HCT116 (cell line): ENCODE data around the gene GPC1. TPM values are rescaled to one million over a fixed set of nuclear protein-coding genes. Genes with fewer than 3 reads are reported as not detected.

ENCODE experiments used
- ATAC-seq: fragments of 200-7000 bp; cut with Tn5 transposase; 2 replicates; pipeline ENCODE4 v1.9.1; 2020; ENCODE audit warnings: mild to moderate bottlenecking, moderate library complexity
- BruUV-seq: library from RNA; stranded (reverse); fragments of 400-500 nt; replicated peaks from 2 replicates; lab custom pipeline; 2021; lab: Mats Ljungman, UMichigan
- CTCF ChIA-PET: fragments of 300-600 bp; sonication (Branson Sonifier 250); formaldehyde crosslinking; loops from one replicate; lab custom pipeline; 2021; ENCODE audit warnings: antibody characterized with exemption; lab: Charles Lee
- POLR2A ChIA-PET: fragments of 300-600, 350-600 bp; sonication (Branson Sonifier 250); formaldehyde crosslinking; loops from one replicate; lab custom pipeline; 2021; ENCODE audit warnings: antibody characterized with exemption; lab: Charles Lee
- RAD21 ChIA-PET, 2 experiments: fragments of 300-600 bp; sonication (Branson Sonifier 250); formaldehyde crosslinking; loops; one replicate each; lab custom pipeline; 2023; ENCODE audit warnings: low total read pairs in 2 of 2; ENCODE audit not compliant: uncharacterized antibody in 2 of 2, unreplicated experiment in 2 of 2, low non-redundant PET in 1 of 2; lab: Charles Lee
- DNase-seq: peaks from one replicate; pipeline ENCODE4 v3.0.0-alpha.2; 2010; ENCODE audit warnings: low read depth, low spot score
- H2AFZ ChIP-seq: fragments of 200-600 bp; shearing (Covaris generic), sonication (generic); 2 replicates; pipeline ENCODE4 v1.6.1; 2017; ENCODE audit warnings: low read depth, mixed run types, mixed read lengths, antibody characterized with exemption, low read length; ENCODE audit not compliant: poor library complexity, severe bottlenecking
- H3K27ac ChIP-seq: 2 replicates; pipeline ENCODE4 v1.5.1; 2012; ENCODE audit warnings: low read depth, low read length
- H3K27me3 ChIP-seq: fragments of 200-600 bp; sonication (generic); 2 replicates; pipeline ENCODE4 v1.6.1; 2016; ENCODE audit warnings: mixed run types, low read length, mixed read lengths; ENCODE audit not compliant: insufficient read depth
- H3K36me3 ChIP-seq, 2 experiments: fragments of 200-500 bp in 1 of 2; fragments of 200-600 bp in 1 of 2; sonication (Bioruptor generic) in 1 of 2; sonication (generic) in 1 of 2; 2 replicates each; pipeline versions ENCODE4 v1.5.1 to v1.6.1; 2014 to 2016; ENCODE audit warnings: low read length in 2 of 2, inconsistent platforms in 1 of 2, mixed read lengths in 1 of 2, mixed run types in 1 of 2; ENCODE audit not compliant: insufficient read depth in 2 of 2, control insufficient read depth in 1 of 2
- H3K4me1 ChIP-seq, 2 experiments: fragments of 200-600 bp in 1 of 2; sonication (generic) in 1 of 2; 2 replicates each; pipeline versions ENCODE4 v1.5.1 to v1.6.1; 2012 to 2017; ENCODE audit warnings: low read length in 2 of 2, inconsistent platforms in 1 of 2, mild to moderate bottlenecking in 1 of 2, mixed read lengths in 1 of 2, mixed run types in 1 of 2, moderate library complexity in 1 of 2; ENCODE audit not compliant: insufficient read depth in 2 of 2, control insufficient read depth in 1 of 2
- H3K4me2 ChIP-seq: fragments of 200-600 bp; sonication (generic); 2 replicates; pipeline ENCODE4 v1.6.1; 2017; ENCODE audit warnings: mixed run types, low read length, mixed read lengths
- H3K4me3 ChIP-seq, 2 experiments: fragments of 200-600 bp in 1 of 2; sonication (generic) in 1 of 2; replicated peaks in 1 of 2; 2 replicates each; pipeline ENCODE4 v1.5.1; 2011 to 2016; ENCODE audit warnings: low read length in 2 of 2, control low read depth in 1 of 2, low read depth in 1 of 2, mild to moderate bottlenecking in 1 of 2, mixed read lengths in 1 of 2, mixed run types in 1 of 2
- H3K79me2 ChIP-seq: fragments of 200-600 bp; sonication (generic); 2 replicates; pipeline ENCODE4 v1.6.1; 2017; ENCODE audit warnings: mild to moderate bottlenecking, mixed run types, low read length, moderate library complexity, mixed read lengths; ENCODE audit not compliant: insufficient read depth
- H3K9ac ChIP-seq: fragments of 200-600 bp; sonication (generic); 2 replicates; pipeline ENCODE4 v1.6.1; 2016; ENCODE audit warnings: low read length, mixed read lengths
- H3K9me2 ChIP-seq: fragments of 200-600 bp; sonication (generic), shearing (Covaris generic); 2 replicates; pipeline ENCODE4 v1.6.1; 2017; ENCODE audit warnings: mixed run types, mild to moderate bottlenecking, moderate library complexity; ENCODE audit not compliant: insufficient read depth
- H3K9me3 ChIP-seq, 2 experiments: fragments of 200-500 bp in 1 of 2; fragments of 200-600 bp in 1 of 2; sonication (Bioruptor generic) in 1 of 2; sonication (generic) in 1 of 2; 2 replicates each; pipeline ENCODE4 v1.6.1; 2014 to 2017; ENCODE audit warnings: low read length in 2 of 2, mixed read lengths in 2 of 2, inconsistent platforms in 1 of 2, low read depth in 1 of 2, mild to moderate bottlenecking in 1 of 2, mixed run types in 1 of 2, moderate library complexity in 1 of 2; ENCODE audit not compliant: control insufficient read depth in 1 of 2, insufficient read depth in 1 of 2
- H4K20me1 ChIP-seq: fragments of 200-600 bp; sonication (generic), shearing (Covaris generic); 2 replicates; pipeline ENCODE4 v1.6.1; 2017; ENCODE audit warnings: mixed run types, mild to moderate bottlenecking, moderate library complexity; ENCODE audit not compliant: insufficient read depth
- ATF3 ChIP-seq: IDR thresholded peaks from 2 replicates; pipeline ENCODE4 v1.6.1; 2012
- CBX3 ChIP-seq: IDR thresholded peaks from 2 replicates; pipeline ENCODE4 v1.6.1; 2012; ENCODE audit warnings: low read depth
- CTCF ChIP-seq, 3 experiments: fragments of 200-600 bp in 1 of 3; sonication (generic) in 1 of 3; IDR thresholded peaks in 2 of 3; conservative IDR thresholded peaks in 1 of 3; 2 replicates each; pipeline ENCODE4 v1.5.1; 2012 to 2017; ENCODE audit warnings: low read depth in 2 of 3, low read length in 2 of 3, antibody characterized with exemption in 1 of 3, borderline replicate concordance in 1 of 3, control low read depth in 1 of 3, mild to moderate bottlenecking in 1 of 3, mixed read lengths in 1 of 3, mixed run types in 1 of 3, moderate library complexity in 1 of 3; ENCODE audit not compliant: insufficient read depth in 1 of 3
- EGR1 ChIP-seq: IDR thresholded peaks from 2 replicates; pipeline ENCODE4 v1.6.1; 2012; ENCODE audit warnings: low read depth
- EZH2 ChIP-seq: fragments of 200-600 bp; sonication (generic); IDR thresholded peaks from 2 replicates; pipeline ENCODE4 v1.6.1; 2017; ENCODE audit warnings: antibody characterized with exemption, mixed run types
- EZH2phosphoT487 ChIP-seq: fragments of 200-600 bp; IDR thresholded peaks from 2 replicates; pipeline ENCODE4 v1.6.1; 2018; ENCODE audit warnings: antibody characterized with exemption, borderline replicate concordance
- JUND ChIP-seq: IDR thresholded peaks from 2 replicates; pipeline ENCODE4 v1.6.1; 2012
- POLR2A ChIP-seq: IDR thresholded peaks from 2 replicates; pipeline ENCODE4 v1.7.0; 2011; ENCODE audit warnings: borderline replicate concordance; ENCODE audit not compliant: insufficient read depth, insufficient read length; ENCODE audit errors: extremely low read depth
- POLR2AphosphoS5 ChIP-seq: IDR thresholded peaks from 2 replicates; pipeline ENCODE4 v1.6.1; 2011; ENCODE audit warnings: mild to moderate bottlenecking, low read depth, low read length, moderate library complexity
- SIN3A ChIP-seq: IDR thresholded peaks from 2 replicates; pipeline ENCODE4 v1.6.1; 2012; ENCODE audit warnings: low read depth
- YY1 ChIP-seq: IDR thresholded peaks from 2 replicates; pipeline ENCODE4 v1.6.1; 2011; ENCODE audit warnings: low read length, low read depth, moderate library complexity, mild to moderate bottlenecking; ENCODE audit not compliant: insufficient replicate concordance; ENCODE audit errors: extremely low read depth
- ZBTB33 ChIP-seq: IDR thresholded peaks from 2 replicates; pipeline ENCODE4 v1.6.1; 2011; ENCODE audit warnings: mild to moderate bottlenecking, low read length, moderate library complexity; ENCODE audit not compliant: insufficient replicate concordance; ENCODE audit errors: extremely low read depth
- intact Hi-C: fragments of 100-400 bp; cut with micrococcal nuclease; formaldehyde crosslinking; loops from 2 replicates; pipeline ENCODE4 v1.10.0; 2022
- total RNA-seq: library from RNA; stranded (reverse); gene quantifications from one replicate; pipeline ENCODE4 v1.2.1, GENCODE V29; 2021; ENCODE audit not compliant: unreplicated experiment

GPC1 gene
- total RNA-seq, 1 experiment from 2014 or later, result 79.1 TPM

GRCh38 chr2:240455272-240455646 is 19.8 kb downstream of the GPC1 start:
- H2AFZ ChIP-seq, result no peak overlapping the region
- peaks cover 46% of the 10 kb centered on the region; the same call in 1 of the 2 replicates for H3K79me2 ChIP-seq
- no TSS peak for BruUV-seq
- no peak overlapping the region for H3K4me2 ChIP-seq
- no peaks in the 10 kb centered on the region for H3K27me3 ChIP-seq
- H3K4me3 ChIP-seq, result no peak overlapping the region
- H4K20me1 ChIP-seq, result no peaks in the 10 kb centered on the region
- no peak for DNase-seq
- ChIA-PET RAD21 (no interaction called here), POLR2A (no interaction called here), CTCF (no interaction called here)
- intact Hi-C loops, result no loop called here
- H3K27ac ChIP-seq, result no peak overlapping the region
- no peak for ATAC-seq
- no peak overlapping the region for H3K9ac ChIP-seq
- no peaks in the 10 kb centered on the region; a peak in 1 of 4 replicates for H3K36me3 ChIP-seq
- H3K9me3 ChIP-seq, result no peaks in the 10 kb centered on the region
- no peaks in the 10 kb centered on the region for H3K9me2 ChIP-seq
- H3K4me1 ChIP-seq, result peaks cover 19 to 33% of the 10 kb centered on the region in 2 experiments
- TF ChIP-seq CBX3 (no peak), SIN3A (no peak), ATF3 (no peak), POLR2A (no peak), EZH2phosphoT487 (no peak), CTCF (IDR thresholded peaks at IDR 0.05 in 2 of 3, conservative IDR thresholded peaks at IDR 0.05 in 1 of 3; ENCODE audit: borderline replicate concordance in 1 of 3, insufficient read depth in 1 of 3, low read depth in 2 of 3, low read length in 2 of 3) (no peak), POLR2AphosphoS5 (no peak), EGR1 (no peak), YY1 (no peak), ZBTB33 (no peak), EZH2 (no peak), JUND (no peak)
